NCI-H82 (cell line): ENCODE measurements around the gene CD22.

Experiments
- DNase-seq: peaks from one replicate; lab custom pipeline; 2025; lab: John Stamatoyannopoulos, UW

Gene CD22

GRCh38 chr19:35388277-35389054 is 59.5 kb downstream of the CD22 start:
- no peak for DNase-seq

DNA sequence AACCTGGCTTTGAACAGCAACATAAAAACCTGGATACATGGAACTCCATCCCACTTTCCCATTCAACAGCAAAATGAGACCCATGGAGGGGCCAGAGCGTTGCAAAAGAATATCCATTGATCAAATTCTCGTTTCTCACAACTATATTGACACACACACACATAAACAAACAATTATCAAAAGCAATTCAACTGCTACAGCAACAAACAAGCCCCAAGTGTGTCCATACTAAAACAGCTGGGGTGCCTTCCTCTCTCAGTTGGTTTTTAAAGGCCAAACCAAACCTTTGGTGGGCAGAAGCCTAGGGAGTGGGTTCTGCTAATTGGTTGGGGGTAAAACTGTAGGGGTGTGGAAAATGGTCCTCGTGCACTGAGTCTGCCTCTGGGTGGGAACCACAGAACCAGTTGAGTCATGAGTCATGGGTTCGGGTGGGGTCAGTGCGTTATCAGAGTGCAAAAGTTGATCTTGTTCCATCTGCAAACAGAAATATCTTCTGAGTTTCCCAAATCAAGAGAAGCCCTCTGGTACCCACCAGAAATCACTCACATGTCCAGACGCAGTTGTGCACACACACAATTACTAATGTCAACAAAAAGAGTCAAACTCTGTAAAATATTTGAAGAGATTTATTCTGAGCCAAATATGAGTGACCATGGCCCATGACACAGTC is 60.3 kb downstream of the CD22 start:
- no peak for DNase-seq

- no peak for DNase-seq
These were observed 64.0 kb downstream of the CD22 start for GRCh38 chr19:35392742-35393715.

DNA sequence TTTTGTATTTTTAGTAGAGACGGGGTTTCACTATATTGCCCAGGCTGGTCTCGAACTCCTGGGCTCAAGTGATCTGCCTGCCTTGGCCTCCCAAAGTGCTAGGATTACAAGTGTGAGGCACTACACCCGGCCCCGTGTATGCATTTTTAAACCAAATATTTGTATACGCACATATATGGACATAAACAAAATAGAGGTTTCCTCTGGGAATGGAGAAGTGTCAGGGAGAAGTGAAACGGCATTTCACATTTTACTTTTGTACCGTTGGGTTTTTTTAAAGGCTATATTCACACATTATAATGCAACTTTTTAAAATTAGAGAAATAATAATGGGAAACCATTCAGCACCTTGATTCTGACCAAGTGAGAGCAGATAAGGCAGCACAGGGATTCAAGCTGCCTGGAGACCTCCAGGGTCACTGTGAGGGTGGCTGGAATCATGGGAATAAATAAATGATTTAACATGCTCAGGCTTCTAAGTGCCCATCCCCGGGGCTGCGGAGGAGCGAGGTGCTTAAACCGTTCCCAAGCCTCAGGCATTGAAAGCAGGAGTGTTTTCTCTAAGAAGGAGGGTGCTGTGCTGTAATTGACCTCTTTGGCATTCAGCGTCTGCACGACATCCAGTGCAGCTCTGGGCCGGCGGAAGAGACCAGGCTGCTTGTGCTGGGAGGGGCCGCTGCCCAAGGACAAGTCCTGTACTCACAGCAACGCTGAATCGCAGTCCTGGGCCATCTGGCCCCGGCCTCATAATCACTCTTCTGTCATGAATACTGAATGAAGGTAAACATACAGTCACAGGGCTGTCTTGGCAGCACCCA is 66.6 kb downstream of the CD22 start:
- DNase-seq: peak; percentile 54

GRCh38 chr19:35396240-35396885 is 67.4 kb downstream of the CD22 start:
- DNase-seq: no peak
